ENCODE data around the gene TEAD1.

The TEAD1 gene

GRCh38 chr11:12680940-12681258, 6.7 kb downstream of the TEAD1 start:
- TF ChIP-seq, protein P1, sequence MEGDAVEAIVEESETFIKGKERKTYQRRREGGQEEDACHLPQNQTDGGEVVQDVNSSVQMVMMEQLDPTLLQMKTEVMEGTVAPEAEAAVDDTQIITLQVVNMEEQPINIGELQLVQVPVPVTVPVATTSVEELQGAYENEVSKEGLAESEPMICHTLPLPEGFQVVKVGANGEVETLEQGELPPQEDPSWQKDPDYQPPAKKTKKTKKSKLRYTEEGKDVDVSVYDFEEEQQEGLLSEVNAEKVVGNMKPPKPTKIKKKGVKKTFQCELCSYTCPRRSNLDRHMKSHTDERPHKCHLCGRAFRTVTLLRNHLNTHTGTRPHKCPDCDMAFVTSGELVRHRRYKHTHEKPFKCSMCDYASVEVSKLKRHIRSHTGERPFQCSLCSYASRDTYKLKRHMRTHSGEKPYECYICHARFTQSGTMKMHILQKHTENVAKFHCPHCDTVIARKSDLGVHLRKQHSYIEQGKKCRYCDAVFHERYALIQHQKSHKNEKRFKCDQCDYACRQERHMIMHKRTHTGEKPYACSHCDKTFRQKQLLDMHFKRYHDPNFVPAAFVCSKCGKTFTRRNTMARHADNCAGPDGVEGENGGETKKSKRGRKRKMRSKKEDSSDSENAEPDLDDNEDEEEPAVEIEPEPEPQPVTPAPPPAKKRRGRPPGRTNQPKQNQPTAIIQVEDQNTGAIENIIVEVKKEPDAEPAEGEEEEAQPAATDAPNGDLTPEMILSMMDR (IDR thresholded peaks at IDR 0.05; ENCODE audit: low read depth, low read length) = no peak
- DNase-seq (ENCODE audit: extremely low read depth, low read depth) = no peak

- TF ChIP-seq, protein P1 (IDR thresholded peaks at IDR 0.05; ENCODE audit: low read depth, low read length) = no peak
- no peak for DNase-seq (ENCODE audit: extremely low read depth, low read depth)
Observed at GRCh38 chr11:12681466-12681865, 7.2 kb downstream of the TEAD1 start.

- TF ChIP-seq, protein P1 (IDR thresholded peaks at IDR 0.05; ENCODE audit: low read depth, low read length) = no peak
Observed at GRCh38 chr11:12682288-12682687, 8.1 kb downstream of the TEAD1 start.

GRCh38 chr11:12682737-12683500, 8.7 kb downstream of the TEAD1 start:
- no peak for DNase-seq (ENCODE audit: extremely low read depth, low read depth)
- TF ChIP-seq, protein P1 (IDR thresholded peaks at IDR 0.05; ENCODE audit: low read depth, low read length) = no peak

More at GRCh38 chr11:12682288-12682687, 8.1 kb downstream of the TEAD1 start:
- no peak for DNase-seq (ENCODE audit: extremely low read depth, low read depth)

- TF ChIP-seq, protein P1 (IDR thresholded peaks at IDR 0.05; ENCODE audit: low read depth, low read length) = no peak
- DNase-seq (ENCODE audit: extremely low read depth, low read depth) = no peak
Observed at GRCh38 chr11:12683874-12684273, 9.7 kb downstream of the TEAD1 start.

GRCh38 chr11:12684315-12684714, 10.1 kb downstream of the TEAD1 start:
- DNase-seq (ENCODE audit: extremely low read depth, low read depth) = no peak
- TF ChIP-seq, protein P1 (IDR thresholded peaks at IDR 0.05; ENCODE audit: low read depth, low read length) = no peak

- no peak for DNase-seq (ENCODE audit: extremely low read depth, low read depth)
- TF ChIP-seq, protein P1 (IDR thresholded peaks at IDR 0.05; ENCODE audit: low read depth, low read length) = no peak
Observed at GRCh38 chr11:12684816-12685215, 10.6 kb downstream of the TEAD1 start.
